Subcutaneous adipose tissue (tissue), 4 donors: ENCODE measurements around the gene SF3A2. TPM values are rescaled to one million over a fixed set of nuclear protein-coding genes. Genes with fewer than 3 reads are reported as not detected.

Experiments used
- CTCF ChIP-seq: fragments of 450-650 bp; IDR thresholded peaks from one replicate; pipeline ENCODE4 v1.5.1; 2016; ENCODE audit warnings: low read depth, mild to moderate bottlenecking, control low read depth, antibody characterized with exemption, moderate library complexity
- total RNA-seq, 4 donors: library from RNA; depleted of rRNA; stranded (reverse); fragments of >200 nt; gene quantifications; one replicate each; pipeline ENCODE4 v1.1.0, GENCODE V29; 2016

Gene SF3A2, protein sequence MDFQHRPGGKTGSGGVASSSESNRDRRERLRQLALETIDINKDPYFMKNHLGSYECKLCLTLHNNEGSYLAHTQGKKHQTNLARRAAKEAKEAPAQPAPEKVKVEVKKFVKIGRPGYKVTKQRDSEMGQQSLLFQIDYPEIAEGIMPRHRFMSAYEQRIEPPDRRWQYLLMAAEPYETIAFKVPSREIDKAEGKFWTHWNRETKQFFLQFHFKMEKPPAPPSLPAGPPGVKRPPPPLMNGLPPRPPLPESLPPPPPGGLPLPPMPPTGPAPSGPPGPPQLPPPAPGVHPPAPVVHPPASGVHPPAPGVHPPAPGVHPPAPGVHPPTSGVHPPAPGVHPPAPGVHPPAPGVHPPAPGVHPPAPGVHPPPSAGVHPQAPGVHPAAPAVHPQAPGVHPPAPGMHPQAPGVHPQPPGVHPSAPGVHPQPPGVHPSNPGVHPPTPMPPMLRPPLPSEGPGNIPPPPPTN
- 10 to 100 TPM; 13.4 to 59.3 (median 28.0) TPM for total RNA-seq

DNA sequence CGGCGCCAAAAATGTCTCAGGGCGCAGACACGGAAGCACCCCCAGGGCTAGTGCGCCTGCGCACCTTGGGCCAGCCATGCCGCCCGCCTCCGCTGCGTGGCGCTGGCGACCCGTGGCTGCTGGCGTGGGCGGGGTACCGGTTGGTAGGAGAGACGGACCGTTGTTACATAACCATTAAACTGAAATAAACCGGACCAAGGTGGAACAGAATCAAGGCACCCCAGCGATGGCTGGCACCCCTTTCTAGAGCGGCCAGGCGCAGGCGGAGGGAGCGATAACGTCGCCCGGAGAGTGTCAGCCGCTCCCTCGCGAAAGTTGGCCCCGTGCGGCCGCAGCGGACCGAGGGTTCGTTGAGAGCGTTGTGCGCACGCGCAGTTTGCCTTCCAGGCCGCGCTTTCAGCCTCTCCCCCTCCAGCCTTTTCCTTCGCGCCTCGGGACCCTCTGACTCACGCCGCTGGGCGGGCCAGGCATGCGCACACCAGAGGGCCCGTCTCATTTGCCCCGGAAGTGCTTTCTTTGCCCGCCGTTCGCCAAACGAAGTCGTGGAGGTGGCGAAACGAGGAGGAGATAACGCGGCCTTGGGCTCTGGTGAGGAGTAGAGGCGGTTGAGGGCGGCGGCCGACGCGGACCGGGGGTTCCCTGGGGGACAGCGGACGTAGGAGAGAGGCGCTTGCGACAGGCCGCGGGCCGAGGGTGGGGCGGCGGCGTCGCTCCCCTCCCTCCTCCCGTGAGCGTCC is at the start of gene SF3A2, which contains the start of gene PLEKHJ1:
Gene SF3A2, plus strand, starts transcription at position 511 of the 737 bp plus-strand sequence. CDS start 6,595 bp downstream, outside the sequence.
Gene PLEKHJ1, minus strand, starts transcription at position 16 of the 737 bp plus-strand sequence. CDS start 81 bp downstream, outside the sequence.
- TF ChIP-seq CTCF = no peak

- TF ChIP-seq CTCF = no peak
Measured at GRCh38 chr19:2187159-2187558, 49.5 kb upstream of the SF3A2 start.

- TF ChIP-seq CTCF = no peak
Measured at GRCh38 chr19:2188708-2189385, 47.8 kb upstream of the SF3A2 start.

DNA sequence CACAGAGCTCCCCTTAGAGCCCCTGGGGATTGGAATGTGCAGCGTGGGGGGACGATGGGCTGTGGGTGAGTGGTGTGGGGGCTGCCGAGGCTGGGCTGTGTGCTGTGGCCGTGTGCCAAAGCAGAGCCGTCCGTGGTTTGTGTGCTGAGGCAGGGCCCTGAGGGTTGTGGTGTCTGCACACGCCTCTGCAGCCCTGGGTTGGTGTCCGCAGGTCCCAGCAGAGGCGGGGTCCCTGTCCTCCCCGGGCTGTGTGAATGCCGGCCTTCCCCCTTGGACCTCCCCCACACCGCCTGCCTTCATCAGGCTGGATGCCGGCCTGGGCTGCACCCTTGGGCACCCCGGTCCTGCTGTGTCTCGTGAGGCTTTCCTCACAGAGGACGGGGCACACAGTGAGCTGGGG is 46.7 kb upstream of the SF3A2 start:
- no peak for TF ChIP-seq CTCF

- no peak for TF ChIP-seq CTCF
Measured at GRCh38 chr19:2190848-2191455, 45.7 kb upstream of the SF3A2 start.

GRCh38 chr19:2191456-2192310 is 44.9 kb upstream of the SF3A2 start:
- TF ChIP-seq CTCF = no peak
